GM12801 (cell line): Measurements from ENCODE around the gene UBE2O.

ENCODE experiments used
- CTCF ChIP-seq: IDR thresholded peaks from one replicate; pipeline ENCODE4 v1.5.1; 2011; ENCODE audit warnings: control low read depth; ENCODE audit not compliant: insufficient read length; ENCODE audit errors: extremely low read depth

Gene UBE2O

DNA sequence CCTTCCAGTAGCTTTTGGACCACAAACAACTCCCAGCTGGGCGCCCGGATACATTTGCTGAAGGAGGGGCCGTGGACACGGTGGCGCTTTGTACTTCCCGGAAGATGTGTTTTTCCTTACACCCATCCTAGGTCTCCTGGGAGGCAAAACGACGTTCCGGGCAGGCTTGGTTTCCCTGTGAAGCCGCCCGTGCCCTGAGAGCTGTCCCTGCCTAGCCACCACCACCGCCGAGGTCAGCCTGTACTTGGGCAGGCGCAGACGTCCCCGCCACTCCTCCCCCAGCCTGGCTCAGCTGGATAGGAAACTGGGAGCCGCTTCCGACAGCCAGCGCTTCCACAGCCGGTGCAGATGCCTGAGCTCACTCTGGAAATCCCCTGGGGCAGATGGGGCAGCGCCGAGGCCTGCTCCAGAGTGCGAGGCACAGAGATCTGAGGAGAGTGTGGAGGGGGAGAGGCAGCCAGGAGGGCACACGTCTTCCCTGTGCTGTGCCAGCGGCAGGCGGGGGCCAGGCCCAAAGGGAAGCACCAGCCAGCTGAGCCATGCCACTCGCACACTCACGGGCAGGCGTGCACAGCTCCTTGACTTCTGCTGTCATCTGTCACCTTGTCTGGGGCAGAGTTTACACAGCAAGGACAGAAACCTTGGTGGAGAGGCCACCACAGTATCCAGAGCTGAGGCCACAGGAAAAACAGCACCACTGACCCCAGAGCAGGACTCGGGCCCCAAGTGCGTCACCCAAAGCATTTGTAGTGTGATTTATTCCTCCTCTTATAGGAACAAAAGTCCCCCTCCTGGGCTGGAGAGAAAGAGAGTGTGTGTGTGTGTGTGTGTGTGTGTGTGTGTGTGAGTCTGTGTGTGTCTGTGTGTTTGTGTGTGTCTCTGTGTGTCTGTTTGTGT, 45.3 kb upstream of the UBE2O start:
- TF ChIP-seq CTCF = no peak

DNA sequence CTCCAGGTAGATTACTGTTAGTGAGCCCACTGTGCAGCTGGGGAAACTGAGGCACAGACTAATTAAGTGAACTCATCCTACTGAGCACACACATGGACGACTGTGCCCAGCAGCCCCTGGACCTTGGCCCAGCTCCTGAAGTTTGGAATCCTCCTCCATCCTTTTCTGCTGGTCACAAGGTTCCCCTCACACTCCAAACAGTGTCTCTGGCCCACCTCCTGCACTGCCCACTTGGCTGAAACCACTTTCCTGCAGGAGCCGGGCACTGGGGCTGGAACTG, 44.7 kb upstream of the UBE2O start:
- no peak for TF ChIP-seq CTCF

GRCh38 chr17:76496464-76496863, 43.5 kb upstream of the UBE2O start:
- TF ChIP-seq CTCF = no peak

- TF ChIP-seq CTCF = no peak
Measured at GRCh38 chr17:76495663-76496400, 42.9 kb upstream of the UBE2O start.

- no peak for TF ChIP-seq CTCF
Measured at GRCh38 chr17:76493505-76494167, 40.7 kb upstream of the UBE2O start.

DNA sequence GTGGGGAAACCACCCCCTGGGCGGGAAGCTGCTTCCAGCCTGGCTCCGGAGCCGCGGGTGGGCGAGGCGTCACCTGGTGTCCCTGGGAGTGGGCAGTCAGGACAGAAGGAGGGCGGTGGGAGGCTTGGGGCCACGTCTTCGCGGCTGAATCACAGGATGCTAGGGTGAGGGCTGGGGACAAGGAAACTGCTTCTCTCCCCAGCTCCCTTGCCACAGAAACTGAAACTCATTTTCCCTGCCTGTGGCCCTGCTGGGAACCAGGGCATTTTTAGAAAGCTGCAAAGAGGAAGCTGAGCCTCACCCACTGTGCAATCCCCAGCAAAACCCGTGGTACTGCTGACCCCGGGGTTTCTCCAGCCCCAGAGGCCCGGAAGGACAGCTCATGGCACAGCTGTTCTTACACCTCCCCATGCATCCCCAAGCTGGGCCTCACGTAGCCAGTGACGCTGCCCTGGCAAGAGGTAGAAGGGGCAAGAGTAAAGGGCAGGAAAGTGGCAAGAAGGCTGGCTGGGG, 40.1 kb upstream of the UBE2O start:
- no peak for TF ChIP-seq CTCF
